HepG2 (cell line): ENCODE data around the gene SCGB1D2. TPM values are rescaled to one million over a fixed set of nuclear protein-coding genes. Genes with fewer than 3 reads are reported as not detected.

ENCODE experiments used
- ARNTL ChIP-seq: sonication (generic); formaldehyde crosslinking; IDR thresholded peaks from 2 replicates; pipeline ENCODE4 v1.4.0; 2020; ENCODE audit warnings: mild to moderate bottlenecking, missing genetic modification reagents
- CCDC6 ChIP-seq: sonication (generic); formaldehyde crosslinking; IDR thresholded peaks from 2 replicates; pipeline ENCODE4 v1.8.1; 2022; ENCODE audit warnings: mild to moderate bottlenecking, missing genetic modification reagents, moderate library complexity
- FIP1L1 ChIP-seq: fragments of 200-400 bp; formaldehyde crosslinking; IDR thresholded peaks from 2 replicates; pipeline ENCODE4 v1.6.1; 2018; ENCODE audit warnings: low read depth, mild to moderate bottlenecking, low read length, moderate library complexity, borderline replicate concordance; ENCODE audit not compliant: insufficient read depth
- FOXP1 ChIP-seq, 2 experiments: fragments of 450-650 bp in 1 of 2; IDR thresholded peaks; 2 replicates each; pipeline ENCODE4 v1.6.1; 2017 to 2018; ENCODE audit warnings: antibody characterized with exemption in 1 of 2
- GATAD2A ChIP-seq: IDR thresholded peaks from 2 replicates; pipeline ENCODE4 v1.6.1; 2016
- GTF3A ChIP-seq: sonication (generic); formaldehyde crosslinking; conservative IDR thresholded peaks from 2 replicates; pipeline ENCODE4 v1.4.0; 2020; ENCODE audit warnings: mild to moderate bottlenecking, missing genetic modification reagents
- GZF1 ChIP-seq: sonication (generic); formaldehyde crosslinking; IDR thresholded peaks from 2 replicates; pipeline ENCODE4 v1.5.1; 2020; ENCODE audit warnings: mild to moderate bottlenecking, missing genetic modification reagents
- JUN ChIP-seq: sonication (generic); formaldehyde crosslinking; IDR thresholded peaks from 2 replicates; pipeline ENCODE4 v1.4.0; 2020; ENCODE audit warnings: mild to moderate bottlenecking, missing genetic modification reagents
- KAT8 ChIP-seq: IDR thresholded peaks from 2 replicates; pipeline ENCODE4 v1.6.1; 2016; ENCODE audit warnings: missing genetic modification reagents, missing compliant biosample characterization
- KDM1A ChIP-seq: IDR thresholded peaks from 2 replicates; pipeline ENCODE4 v1.6.1; 2016; ENCODE audit warnings: missing compliant biosample characterization
- NFKBIZ ChIP-seq: IDR thresholded peaks from 2 replicates; pipeline ENCODE4 v1.6.1; 2018; ENCODE audit warnings: missing genetic modification reagents, missing compliant biosample characterization
- NKX3-1 ChIP-seq: sonication (generic); formaldehyde crosslinking; IDR thresholded peaks from 2 replicates; pipeline ENCODE4 v1.5.0; 2020; ENCODE audit warnings: missing genetic modification reagents
- SMARCE1 ChIP-seq: fragments of 450-650 bp; IDR thresholded peaks from 2 replicates; pipeline ENCODE4 v1.6.1; 2017; ENCODE audit warnings: borderline replicate concordance
- SMC3 ChIP-seq: IDR thresholded peaks from 2 replicates; pipeline ENCODE4 v1.6.1; 2011; ENCODE audit warnings: low read length, improper control_type of control experiment
- TCF12 ChIP-seq, 2 experiments: fragments of 450-650 bp in 1 of 2; sonication (generic) in 1 of 2; formaldehyde crosslinking in 1 of 2; IDR thresholded peaks; 2 replicates each; pipeline versions ENCODE4 v1.6.1 to v1.8.0; 2017 to 2022; ENCODE audit warnings: antibody characterized with exemption in 1 of 2, mild to moderate bottlenecking in 1 of 2, missing genetic modification reagents in 1 of 2, moderate library complexity in 1 of 2
- TOE1 ChIP-seq: sonication (generic); formaldehyde crosslinking; IDR thresholded peaks from 2 replicates; pipeline ENCODE4 v1.4.0; 2020; ENCODE audit warnings: mild to moderate bottlenecking, missing genetic modification reagents
- ZNF10 ChIP-seq: sonication (generic); formaldehyde crosslinking; IDR thresholded peaks from 2 replicates; pipeline ENCODE4 v1.4.0; 2020; ENCODE audit warnings: mild to moderate bottlenecking, low read depth, missing genetic modification reagents, borderline replicate concordance
- ZNF121 ChIP-seq: sonication (generic); formaldehyde crosslinking; IDR thresholded peaks from 2 replicates; pipeline ENCODE4 v1.5.0; 2020; ENCODE audit warnings: mild to moderate bottlenecking, missing genetic modification reagents
- ZNF124 ChIP-seq: sonication (generic); formaldehyde crosslinking; IDR thresholded peaks from 2 replicates; pipeline ENCODE4 v1.4.0; 2020; ENCODE audit warnings: missing genetic modification reagents
- ZNF343 ChIP-seq: sonication (generic); formaldehyde crosslinking; IDR thresholded peaks from 2 replicates; pipeline ENCODE4 v1.4.0; 2020; ENCODE audit warnings: mild to moderate bottlenecking, missing genetic modification reagents
- ZNF567 ChIP-seq: sonication (generic); formaldehyde crosslinking; IDR thresholded peaks from 2 replicates; pipeline ENCODE4 v1.8.1; 2023; ENCODE audit warnings: mild to moderate bottlenecking, missing genetic modification reagents, borderline replicate concordance
- ZNF652 ChIP-seq: IDR thresholded peaks from 2 replicates; pipeline ENCODE4 v1.6.1; 2016; ENCODE audit warnings: low read depth, borderline replicate concordance
- polyA plus RNA-seq, 8 experiments: library from polyadenylated mRNA; depleted of rRNA in 3 of 8; stranded (reverse) in 7 of 8; unstranded in 1 of 8; fragments of >200 nt; fragmentation: Illumina TruSeq in 4 of 8; extraction: Trizol in 4 of 8; gene quantifications; 2 replicates each; pipeline versions ENCODE4 v1.2.1 to v1.2.3, GENCODE V29; 2011 to 2016; ENCODE audit warnings: low read depth in 4 of 8, missing spikeins in 1 of 8, mixed read lengths in 1 of 8; ENCODE audit not compliant: insufficient read depth in 1 of 8
- total RNA-seq, 5 experiments: library from RNA; depleted of rRNA; stranded (reverse); fragments of >200 nt; fragmentation: Illumina TruSeq; extraction: Trizol; gene quantifications; 2 replicates each; pipeline ENCODE4 v1.2.3, GENCODE V29; 2016; ENCODE audit warnings: low read depth in 1 of 5
- TF ChIP-seq, protein P1 (sequence below): sonication (generic); formaldehyde crosslinking; conservative IDR thresholded peaks from 2 replicates; pipeline ENCODE4 v1.4.0; 2020; ENCODE audit warnings: mild to moderate bottlenecking, missing genetic modification reagents, moderate library complexity
- TF ChIP-seq, protein P2 (sequence below): IDR thresholded peaks from 2 replicates; pipeline ENCODE4 v1.6.1; 2012; ENCODE audit warnings: low read length, improper control_type of control experiment
- TF ChIP-seq, protein P3 (sequence below): sonication (generic); formaldehyde crosslinking; IDR thresholded peaks from 2 replicates; pipeline ENCODE4 v1.5.0; 2020; ENCODE audit warnings: mild to moderate bottlenecking, low read depth, missing genetic modification reagents, borderline replicate concordance

The SCGB1D2 gene
- total and polyA plus RNA-seq, 2 of the 13 experiments (the other 11 are each of a cell fraction or from before 2014, with no cell fraction given), result not detected

DNA sequence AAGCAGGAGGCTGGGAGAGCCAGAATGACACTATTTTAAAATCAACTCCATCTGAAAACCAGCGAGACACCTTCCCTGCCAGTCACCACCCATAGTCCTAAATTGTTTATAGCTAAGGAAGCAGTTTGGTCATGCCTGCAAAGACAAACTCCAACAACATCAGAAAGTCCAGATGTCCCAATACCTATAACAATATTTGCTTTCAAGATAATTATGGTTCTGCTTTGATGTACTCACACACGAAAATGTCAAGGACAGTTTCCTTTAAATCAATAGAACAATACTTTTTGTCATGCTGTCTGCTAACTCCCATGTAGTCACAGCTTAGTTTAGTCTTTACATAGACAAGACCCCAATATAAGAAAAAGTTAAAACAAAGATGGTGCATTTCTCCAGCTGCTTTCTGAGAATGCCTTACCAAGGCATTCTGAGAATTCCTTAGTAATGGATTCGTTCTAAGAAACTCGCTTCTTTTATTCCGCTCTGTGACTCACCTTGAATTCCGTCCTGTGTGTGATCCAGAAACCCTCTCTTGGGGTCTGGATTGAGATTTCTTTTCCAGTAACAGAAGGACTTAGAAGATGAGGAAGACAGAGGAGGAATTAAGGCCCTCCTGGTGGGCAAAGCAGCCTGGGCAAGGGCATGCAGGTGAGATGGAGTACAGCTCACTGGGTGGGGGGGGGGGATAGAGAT is 18.4 kb downstream of the SCGB1D2 start (continued):
- TF ChIP-seq, protein P1, sequence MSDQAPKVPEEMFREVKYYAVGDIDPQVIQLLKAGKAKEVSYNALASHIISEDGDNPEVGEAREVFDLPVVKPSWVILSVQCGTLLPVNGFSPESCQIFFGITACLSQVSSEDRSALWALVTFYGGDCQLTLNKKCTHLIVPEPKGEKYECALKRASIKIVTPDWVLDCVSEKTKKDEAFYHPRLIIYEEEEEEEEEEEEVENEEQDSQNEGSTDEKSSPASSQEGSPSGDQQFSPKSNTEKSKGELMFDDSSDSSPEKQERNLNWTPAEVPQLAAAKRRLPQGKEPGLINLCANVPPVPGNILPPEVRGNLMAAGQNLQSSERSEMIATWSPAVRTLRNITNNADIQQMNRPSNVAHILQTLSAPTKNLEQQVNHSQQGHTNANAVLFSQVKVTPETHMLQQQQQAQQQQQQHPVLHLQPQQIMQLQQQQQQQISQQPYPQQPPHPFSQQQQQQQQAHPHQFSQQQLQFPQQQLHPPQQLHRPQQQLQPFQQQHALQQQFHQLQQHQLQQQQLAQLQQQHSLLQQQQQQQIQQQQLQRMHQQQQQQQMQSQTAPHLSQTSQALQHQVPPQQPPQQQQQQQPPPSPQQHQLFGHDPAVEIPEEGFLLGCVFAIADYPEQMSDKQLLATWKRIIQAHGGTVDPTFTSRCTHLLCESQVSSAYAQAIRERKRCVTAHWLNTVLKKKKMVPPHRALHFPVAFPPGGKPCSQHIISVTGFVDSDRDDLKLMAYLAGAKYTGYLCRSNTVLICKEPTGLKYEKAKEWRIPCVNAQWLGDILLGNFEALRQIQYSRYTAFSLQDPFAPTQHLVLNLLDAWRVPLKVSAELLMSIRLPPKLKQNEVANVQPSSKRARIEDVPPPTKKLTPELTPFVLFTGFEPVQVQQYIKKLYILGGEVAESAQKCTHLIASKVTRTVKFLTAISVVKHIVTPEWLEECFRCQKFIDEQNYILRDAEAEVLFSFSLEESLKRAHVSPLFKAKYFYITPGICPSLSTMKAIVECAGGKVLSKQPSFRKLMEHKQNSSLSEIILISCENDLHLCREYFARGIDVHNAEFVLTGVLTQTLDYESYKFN (CRISPR knock-in tag), result peak; percentile 97
- TF ChIP-seq GTF3A (no peak), NFKBIZ (CRISPR knock-in tag) (peak; percentile 85; the same call in 1 of the 2 replicates), FOXP1 (IDR thresholded peaks at IDR 0.05) (peak; percentile 78), FOXP1 (CRISPR knock-in tag; IDR thresholded peaks at IDR 0.05) (peak; percentile 91), ZNF567 (CRISPR knock-in tag) (no peak), ZNF121 (CRISPR knock-in tag) (no peak), TOE1 (CRISPR knock-in tag) (no peak), SMC3 (no peak), ARNTL (CRISPR knock-in tag) (peak; percentile 75; the same call in 1 of the 2 replicates), ZNF652 (CRISPR knock-in tag) (peak; percentile 7; the same call in 1 of the 2 replicates), JUN (CRISPR knock-in tag) (no peak), NKX3-1 (CRISPR knock-in tag) (0 out of 2 replicates have a peak, but pooled peaks have one; percentile 63), ZNF10 (no peak), TCF12 (IDR thresholded peaks at IDR 0.05) (no peak), TCF12 (CRISPR knock-in tag; IDR thresholded peaks at IDR 0.05) (peak; percentile 92), FIP1L1 (no peak), KAT8 (peak; percentile 81), ZNF124 (CRISPR knock-in tag) (no peak), KDM1A (CRISPR knock-in tag) (no peak), CCDC6 (0 out of 2 replicates have a peak, but pooled peaks have one; percentile 40), GZF1 (CRISPR knock-in tag) (no peak), ZNF343 (CRISPR knock-in tag) (no peak), GATAD2A (CRISPR knock-in tag) (peak; percentile 99), SMARCE1 (peak; percentile 85; the same call in 1 of the 2 replicates)
- TF ChIP-seq, protein P2, sequence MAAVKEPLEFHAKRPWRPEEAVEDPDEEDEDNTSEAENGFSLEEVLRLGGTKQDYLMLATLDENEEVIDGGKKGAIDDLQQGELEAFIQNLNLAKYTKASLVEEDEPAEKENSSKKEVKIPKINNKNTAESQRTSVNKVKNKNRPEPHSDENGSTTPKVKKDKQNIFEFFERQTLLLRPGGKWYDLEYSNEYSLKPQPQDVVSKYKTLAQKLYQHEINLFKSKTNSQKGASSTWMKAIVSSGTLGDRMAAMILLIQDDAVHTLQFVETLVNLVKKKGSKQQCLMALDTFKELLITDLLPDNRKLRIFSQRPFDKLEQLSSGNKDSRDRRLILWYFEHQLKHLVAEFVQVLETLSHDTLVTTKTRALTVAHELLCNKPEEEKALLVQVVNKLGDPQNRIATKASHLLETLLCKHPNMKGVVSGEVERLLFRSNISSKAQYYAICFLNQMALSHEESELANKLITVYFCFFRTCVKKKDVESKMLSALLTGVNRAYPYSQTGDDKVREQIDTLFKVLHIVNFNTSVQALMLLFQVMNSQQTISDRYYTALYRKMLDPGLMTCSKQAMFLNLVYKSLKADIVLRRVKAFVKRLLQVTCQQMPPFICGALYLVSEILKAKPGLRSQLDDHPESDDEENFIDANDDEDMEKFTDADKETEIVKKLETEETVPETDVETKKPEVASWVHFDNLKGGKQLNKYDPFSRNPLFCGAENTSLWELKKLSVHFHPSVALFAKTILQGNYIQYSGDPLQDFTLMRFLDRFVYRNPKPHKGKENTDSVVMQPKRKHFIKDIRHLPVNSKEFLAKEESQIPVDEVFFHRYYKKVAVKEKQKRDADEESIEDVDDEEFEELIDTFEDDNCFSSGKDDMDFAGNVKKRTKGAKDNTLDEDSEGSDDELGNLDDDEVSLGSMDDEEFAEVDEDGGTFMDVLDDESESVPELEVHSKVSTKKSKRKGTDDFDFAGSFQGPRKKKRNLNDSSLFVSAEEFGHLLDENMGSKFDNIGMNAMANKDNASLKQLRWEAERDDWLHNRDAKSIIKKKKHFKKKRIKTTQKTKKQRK, result no peak
- TF ChIP-seq, protein P3, sequence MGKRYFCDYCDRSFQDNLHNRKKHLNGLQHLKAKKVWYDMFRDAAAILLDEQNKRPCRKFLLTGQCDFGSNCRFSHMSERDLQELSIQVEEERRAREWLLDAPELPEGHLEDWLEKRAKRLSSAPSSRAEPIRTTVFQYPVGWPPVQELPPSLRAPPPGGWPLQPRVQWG, result no peak
